ENCODE data around the gene CCDC146.
A peak's percentile ranks its signal among the peaks of the same experiment; 100 is the strongest.

Gene CCDC146

GRCh38 chr7:77244222-77244934 is 122.0 kb downstream of the CCDC146 start:
- no peaks in the 10 kb centered on the region for H3K36me3 ChIP-seq
- peaks cover 0 to 50% (median 8%) of the 10 kb centered on the region in 4 donors for H3K4me1 ChIP-seq
- H3K27me3 ChIP-seq, result no peaks in the 10 kb centered on the region
- peak overlapping the region; percentile 75 to 78 for H3K27ac ChIP-seq
- H3K9me3 ChIP-seq, result no peaks in the 10 kb centered on the region
- intact Hi-C loops (cut with DNase I; ENCODE audit: low total_unique reads), result no loop called here
- no peak for DNase-seq
- no peak overlapping the region for H3K4me3 ChIP-seq
- no peak for TF ChIP-seq CTCF (IDR thresholded peaks at IDR 0.05)

DNA sequence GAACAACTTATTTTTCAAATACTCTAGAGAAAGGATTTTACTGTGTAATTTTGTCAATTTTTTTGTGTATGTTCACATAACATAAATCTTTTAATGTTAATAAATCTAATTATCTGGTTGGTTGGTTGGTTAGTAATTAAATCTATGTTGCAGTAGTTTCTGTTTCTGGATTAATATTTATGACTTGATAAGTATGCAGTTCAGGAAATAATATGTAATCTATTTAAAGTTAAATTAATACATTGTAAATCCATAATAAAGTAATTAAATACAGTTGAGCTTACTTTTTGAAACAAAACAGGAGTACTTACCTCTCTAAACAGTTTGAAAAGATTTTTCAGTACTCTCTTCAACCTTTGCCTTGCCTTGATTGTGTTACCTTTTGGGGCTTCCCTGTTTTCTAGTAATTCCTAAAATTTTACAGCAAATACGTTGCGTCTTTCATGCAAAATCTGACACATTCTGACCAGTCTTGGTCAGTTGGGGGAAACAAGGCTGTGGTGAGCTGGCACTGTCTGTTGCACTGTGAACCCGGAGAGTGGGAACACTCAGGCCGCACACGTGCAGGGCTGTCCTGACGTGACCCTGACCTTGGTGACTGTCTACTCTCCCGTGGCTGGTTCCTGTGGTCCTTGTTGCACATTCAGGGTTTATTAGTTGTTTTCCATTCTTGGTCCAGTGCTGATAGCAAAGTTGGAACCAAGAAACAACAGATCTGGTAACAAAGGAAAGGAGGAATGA is 122.8 kb downstream of the CCDC146 start:
- peak in 1 of 2 donors; percentile 31 for DNase-seq
- no peaks in the 10 kb centered on the region for H3K36me3 ChIP-seq
- H3K27me3 ChIP-seq, result no peaks in the 10 kb centered on the region
- no peak for TF ChIP-seq CTCF (IDR thresholded peaks at IDR 0.05)
- H3K4me1 ChIP-seq, result peaks cover 0 to 50% (median 8%) of the 10 kb centered on the region in 4 donors
- intact Hi-C loops (cut with DNase I; ENCODE audit: low total_unique reads), result no loop called here
- no peak overlapping the region for H3K4me3 ChIP-seq
- H3K27ac ChIP-seq, result peak overlapping the region in 1 of 2 donors; percentile 37
- no peaks in the 10 kb centered on the region for H3K9me3 ChIP-seq

- Histone ChIP-seq H3K4me1 (peaks cover 0 to 50% (median 8%) of the 10 kb centered on the region in 4 donors), H3K9me3 (no peaks in the 10 kb centered on the region), H3K27ac (peak overlapping the region; percentile 1 to 37), H3K36me3 (no peaks in the 10 kb centered on the region), H3K27me3 (no peaks in the 10 kb centered on the region), H3K4me3 (no peak overlapping the region)
- TF ChIP-seq CTCF (IDR thresholded peaks at IDR 0.05), result no peak
- no peak for DNase-seq
- intact Hi-C loops (cut with DNase I; ENCODE audit: low total_unique reads), result no loop called here
Observed at GRCh38 chr7:77246026-77246640, 123.7 kb downstream of the CCDC146 start.

GRCh38 chr7:77247206-77247850 is 124.9 kb downstream of the CCDC146 start:
- peak in 1 of 2 donors; percentile 75 for DNase-seq
- intact Hi-C loops (cut with DNase I; ENCODE audit: low total_unique reads), result no loop called here
- Histone ChIP-seq H3K36me3 (no peaks in the 10 kb centered on the region), H3K27ac (no peak overlapping the region), H3K4me3 (no peak overlapping the region), H3K4me1 (peaks cover 0 to 43% (median 5%) of the 10 kb centered on the region in 4 donors), H3K27me3 (no peaks in the 10 kb centered on the region), H3K9me3 (no peaks in the 10 kb centered on the region)
- peak; percentile 65 to 86 for TF ChIP-seq CTCF (IDR thresholded peaks at IDR 0.05)

DNA sequence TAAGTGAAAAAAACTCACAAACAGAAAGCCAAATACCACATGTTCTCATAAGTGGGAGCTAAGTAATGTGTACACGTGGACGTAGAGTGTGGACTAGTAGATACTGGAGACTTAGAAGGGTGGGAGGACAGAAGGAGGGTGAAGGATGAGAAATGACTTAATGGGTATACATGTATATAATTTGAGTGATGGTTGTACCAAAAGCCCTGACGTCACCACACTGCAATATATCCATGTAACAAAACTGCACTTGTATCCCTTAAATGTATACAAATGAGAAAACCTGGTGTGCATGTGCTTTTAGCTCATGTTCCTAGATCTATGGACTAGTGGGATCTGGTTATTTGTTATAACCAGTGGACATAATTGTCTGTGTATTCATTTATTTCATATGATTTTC is 125.7 kb downstream of the CCDC146 start:
- no peak for DNase-seq
- intact Hi-C loops (cut with DNase I; ENCODE audit: low total_unique reads), result no loop called here

More for the DNA sequence above, 125.7 kb downstream of the CCDC146 start:
- H3K4me1 ChIP-seq, result peaks cover 0 to 35% (median 2%) of the 10 kb centered on the region in 4 donors
- H3K4me3 ChIP-seq, result no peak overlapping the region
- H3K36me3 ChIP-seq, result no peaks in the 10 kb centered on the region
- no peaks in the 10 kb centered on the region for H3K9me3 ChIP-seq
- no peaks in the 10 kb centered on the region for H3K27me3 ChIP-seq
- no peak for TF ChIP-seq CTCF (IDR thresholded peaks at IDR 0.05)
- H3K27ac ChIP-seq, result no peak overlapping the region

Data from tibial artery (tissue), 4 donors.